Endometrial microvascular endothelial cells (primary cell): ENCODE results near the gene USF2. TPM values are rescaled to one million over a fixed set of nuclear protein-coding genes. Genes with fewer than 3 reads are reported as not detected.
"Not testable (repeated sequence)": the region's sequence is repeated elsewhere in the genome, so short reads cannot be mapped to it uniquely, and the experiment has no call there.

Experiments
- in situ Hi-C: cut with HindIII; loops from 2 replicates; pipeline ENCODE4 v1.10.0; 2017; ENCODE audit warnings: low sequenced_read_pairs, low pct_unique_long_range_greater_than_20kb; ENCODE audit errors: inconsistent ontology term
- total RNA-seq: library from RNA; depleted of rRNA; stranded (reverse); fragments of >200 nt; gene quantifications from one replicate; pipeline ENCODE4 v1.2.3, GENCODE V29; 2015; ENCODE audit errors: inconsistent ontology term

The USF2 gene
- total RNA-seq, 1 donor from 2014 or later, result 61.4 TPM

DNA sequence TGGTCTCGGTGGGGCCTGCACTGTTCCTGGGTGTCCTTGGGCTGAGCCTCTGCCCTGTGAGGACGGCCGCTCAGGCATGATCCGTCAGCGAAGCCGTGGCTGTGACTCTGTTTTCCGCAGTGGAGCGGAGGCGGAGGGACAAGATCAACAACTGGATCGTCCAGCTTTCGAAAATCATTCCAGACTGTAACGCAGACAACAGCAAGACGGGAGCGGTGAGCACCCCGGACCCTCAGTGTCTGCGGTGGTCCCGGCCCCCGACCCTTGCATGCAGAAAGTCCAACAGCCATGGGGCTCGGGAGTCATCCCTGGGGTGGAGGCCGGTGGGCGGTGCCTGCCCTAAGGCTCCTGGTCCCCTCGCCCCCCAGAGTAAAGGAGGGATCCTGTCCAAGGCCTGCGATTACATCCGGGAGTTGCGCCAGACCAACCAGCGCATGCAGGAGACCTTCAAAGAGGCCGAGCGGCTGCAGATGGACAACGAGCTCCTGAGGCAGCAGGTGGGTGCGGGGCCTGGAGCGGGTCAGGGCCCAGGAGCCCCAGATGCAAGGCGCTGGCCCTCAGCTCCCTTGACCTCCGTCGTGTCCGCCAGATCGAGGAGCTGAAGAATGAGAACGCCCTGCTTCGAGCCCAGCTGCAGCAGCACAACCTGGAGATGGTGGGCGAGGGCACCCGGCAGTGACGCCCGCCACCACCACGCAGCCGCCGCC lies 10.0 kb downstream of the USF2 start:
- in situ Hi-C loops, result no loop called here

DNA sequence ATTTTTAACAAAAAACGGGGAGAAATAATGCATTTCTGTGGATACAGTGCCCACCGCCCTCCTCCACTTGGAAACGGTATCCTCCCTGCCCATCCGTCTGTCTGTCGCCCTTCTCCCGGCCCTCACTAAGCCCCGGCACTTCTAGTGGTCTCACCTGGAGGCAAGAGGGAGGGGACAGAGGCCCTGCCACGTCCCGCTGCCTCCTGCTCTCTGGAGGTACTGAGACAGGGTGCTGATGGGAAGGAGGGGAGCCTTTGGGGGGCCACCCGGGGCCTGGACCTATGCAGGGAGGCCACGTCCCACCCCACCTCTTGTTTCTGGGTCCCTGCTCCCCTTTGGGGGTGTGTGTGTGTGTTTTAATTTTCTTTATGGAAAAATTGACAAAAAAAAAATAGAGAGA lies 10.6 kb downstream of the USF2 start:
- in situ Hi-C loops, result no loop called here

DNA sequence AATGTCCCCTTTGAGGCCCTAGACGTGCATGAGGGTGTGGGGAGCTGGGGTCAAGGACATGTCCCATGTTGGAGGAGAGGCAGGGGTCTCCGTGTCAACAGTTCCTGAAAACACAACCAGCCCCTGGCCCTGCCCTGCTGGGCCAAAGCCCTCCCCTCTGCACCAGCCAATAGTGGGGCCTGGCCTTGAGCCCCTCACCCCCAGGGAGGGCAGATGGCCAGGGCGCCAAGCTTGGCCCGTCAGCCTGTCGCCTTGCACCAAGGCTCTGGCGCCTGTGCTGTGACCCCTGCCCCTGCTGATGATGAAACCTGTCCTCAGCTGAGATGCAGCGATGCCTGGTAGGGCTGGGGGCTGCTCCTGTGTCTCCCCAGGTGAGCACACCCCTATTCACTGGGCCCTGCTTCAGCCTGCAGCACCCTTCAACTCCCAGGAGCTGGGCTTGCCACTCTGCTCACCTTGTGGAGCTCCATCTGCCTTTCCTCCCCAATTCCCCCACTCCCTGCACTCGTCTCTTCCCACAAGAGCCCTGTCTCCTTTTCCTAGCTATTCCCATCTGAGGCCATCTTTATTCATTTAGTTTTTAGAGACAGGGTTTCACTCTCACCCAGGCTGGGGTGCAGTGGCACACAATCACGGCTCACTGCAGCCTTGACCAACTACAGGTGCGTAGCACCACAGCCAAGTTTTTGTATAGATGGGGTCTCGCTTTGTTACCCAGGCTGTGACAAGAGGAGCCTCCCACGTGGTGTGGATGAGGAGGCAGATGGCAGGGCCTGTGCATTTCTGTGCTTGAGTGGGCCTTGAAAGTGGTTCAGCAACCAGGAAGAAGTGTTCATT lies 11.4 kb downstream of the USF2 start:
- in situ Hi-C loops, result no loop called here

DNA sequence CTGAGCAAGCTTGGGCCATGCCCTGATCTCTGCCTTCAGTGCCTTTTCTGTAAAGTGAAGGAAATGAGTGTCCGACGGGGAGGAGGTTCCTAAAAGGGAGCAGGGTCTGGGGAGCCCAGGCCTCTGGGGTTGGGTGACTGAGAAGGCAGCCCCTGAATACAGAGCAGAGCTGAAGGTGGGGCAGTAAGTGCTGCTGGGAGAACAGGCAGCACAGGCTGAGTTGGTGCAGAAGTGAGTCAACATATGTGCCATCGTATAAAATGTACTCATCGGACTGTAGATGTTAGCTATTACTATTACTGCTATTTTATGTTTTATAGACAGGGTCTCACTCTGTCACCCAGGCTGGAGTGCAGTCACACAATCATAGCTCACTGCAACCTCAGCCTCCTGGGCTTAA lies 12.5 kb downstream of the USF2 start:
- in situ Hi-C loops, result no loop called here

DNA sequence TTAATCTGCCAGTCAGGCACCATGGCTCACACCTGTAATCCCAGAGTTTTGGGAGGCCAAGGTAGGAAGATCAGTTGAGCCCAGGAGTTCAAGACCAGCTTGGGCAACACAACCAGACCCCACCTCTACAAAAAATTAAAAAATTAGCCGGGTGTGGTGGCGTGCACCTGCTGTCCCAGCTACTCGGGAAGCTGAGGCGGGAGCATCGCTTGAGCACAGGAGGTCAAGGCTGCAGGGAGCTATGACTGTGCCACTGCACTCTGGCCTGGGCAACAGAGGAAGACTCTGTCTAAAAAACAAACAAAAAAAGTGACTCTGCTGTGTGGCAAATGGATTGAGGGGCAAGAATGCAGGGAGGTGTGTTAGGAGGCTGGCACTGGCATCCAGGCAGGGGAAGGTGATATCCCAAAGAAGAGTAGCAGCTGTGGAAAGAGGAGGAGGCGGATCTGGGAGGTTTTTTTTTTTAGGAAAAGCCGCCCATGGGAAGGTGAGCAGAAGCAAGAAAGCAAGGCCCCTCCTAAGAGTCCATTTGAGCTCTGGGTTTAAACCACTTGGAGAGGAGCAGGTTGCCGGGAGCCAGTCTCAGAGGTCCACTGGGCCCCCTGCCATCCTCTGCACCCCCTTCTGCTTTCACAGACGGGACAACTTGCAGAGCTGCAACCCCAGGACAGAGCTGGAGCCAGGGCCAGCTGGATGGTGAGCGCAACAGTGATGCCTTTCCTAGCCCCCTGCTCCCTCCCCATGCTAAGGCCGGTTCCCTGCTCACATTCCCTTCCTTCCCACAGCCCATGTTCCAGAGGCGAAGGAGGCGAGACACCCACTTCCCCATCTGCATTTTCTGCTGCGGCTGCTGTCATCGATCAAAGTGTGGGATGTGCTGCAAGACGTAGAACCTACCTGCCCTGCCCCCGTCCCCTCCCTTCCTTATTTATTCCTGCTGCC lies 15.7 kb downstream of the USF2 start:
- in situ Hi-C loops, result no loop called here

DNA sequence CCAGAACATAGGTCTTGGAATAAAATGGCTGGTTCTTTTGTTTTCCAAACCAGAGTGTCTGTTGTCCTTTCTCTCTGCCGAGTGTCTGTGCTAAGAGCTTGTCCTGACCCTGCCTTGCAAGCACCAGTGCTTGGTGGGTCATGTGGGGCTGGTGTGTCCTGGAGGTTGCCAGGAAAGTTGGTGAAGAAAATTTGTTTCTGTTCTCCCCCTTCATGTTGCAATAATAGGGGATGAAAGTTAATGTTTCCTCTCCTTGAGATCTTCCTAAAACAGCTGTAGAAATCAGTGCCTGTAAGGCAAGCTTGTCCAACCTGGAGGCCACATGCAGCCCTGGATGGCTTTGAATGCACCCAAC lies 16.3 kb downstream of the USF2 start:
- in situ Hi-C loops, result no loop called here

DNA sequence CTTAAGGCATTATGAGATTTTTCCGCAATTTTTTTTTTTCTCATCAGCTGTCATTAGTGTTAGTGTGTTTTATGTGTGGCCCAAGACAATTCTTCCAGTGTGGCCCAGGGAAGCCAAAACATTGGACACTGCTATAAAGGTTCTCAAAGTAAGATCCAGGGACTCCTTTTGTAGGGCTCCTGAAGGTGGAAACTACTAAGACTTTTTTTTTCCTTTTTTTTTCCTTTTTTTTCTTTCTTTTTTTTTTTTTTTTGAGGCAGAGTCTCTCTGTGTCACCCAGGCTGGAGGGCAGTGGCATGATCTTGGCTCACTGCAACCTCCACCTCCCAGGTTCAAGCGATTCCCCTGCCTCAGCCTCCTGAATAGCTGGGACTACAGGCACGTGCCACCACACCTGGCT lies 16.7 kb downstream of the USF2 start:
- in situ Hi-C loops, result not testable (repeated sequence)

DNA sequence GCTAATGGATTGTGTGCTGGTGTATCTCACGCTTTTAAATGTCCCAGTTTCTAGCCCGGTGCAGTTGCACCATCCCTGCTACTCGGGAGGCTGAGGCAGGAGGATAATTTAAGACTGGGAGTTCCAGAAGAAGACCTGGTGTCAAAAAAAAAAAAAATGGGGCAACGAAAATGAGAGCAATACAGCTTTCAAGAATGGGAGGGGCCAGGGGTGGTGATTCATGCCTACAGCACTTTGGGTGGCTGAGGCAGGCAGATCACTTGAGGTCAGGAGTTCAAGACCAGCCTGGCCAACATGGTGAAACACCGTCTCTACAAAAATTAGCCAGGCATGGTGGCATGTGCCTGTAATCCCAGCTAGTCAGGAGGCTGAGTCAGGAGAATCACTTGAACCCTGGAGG lies 17.3 kb downstream of the USF2 start:
- in situ Hi-C loops, result not testable (repeated sequence)

DNA sequence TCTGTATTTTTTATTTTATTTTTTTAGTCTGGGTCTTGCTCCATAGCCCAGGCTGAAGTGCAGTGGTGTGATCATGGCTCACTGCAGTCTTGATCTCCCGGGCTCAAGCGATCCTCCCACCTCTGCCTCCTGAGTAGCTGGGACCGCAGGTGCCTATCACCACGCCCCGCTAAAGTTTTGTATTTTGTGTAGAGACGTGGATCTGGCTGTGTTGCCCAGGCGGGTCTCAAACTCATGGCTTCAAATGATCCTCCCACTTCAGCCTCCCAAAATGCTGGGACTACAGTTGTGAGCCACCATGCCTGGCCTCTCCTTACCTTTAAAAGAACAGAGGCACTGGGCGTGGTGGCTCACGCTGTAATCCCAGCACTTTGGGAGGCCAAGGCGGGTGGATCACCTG lies 19.0 kb downstream of the USF2 start:
- in situ Hi-C loops, result no loop called here

DNA sequence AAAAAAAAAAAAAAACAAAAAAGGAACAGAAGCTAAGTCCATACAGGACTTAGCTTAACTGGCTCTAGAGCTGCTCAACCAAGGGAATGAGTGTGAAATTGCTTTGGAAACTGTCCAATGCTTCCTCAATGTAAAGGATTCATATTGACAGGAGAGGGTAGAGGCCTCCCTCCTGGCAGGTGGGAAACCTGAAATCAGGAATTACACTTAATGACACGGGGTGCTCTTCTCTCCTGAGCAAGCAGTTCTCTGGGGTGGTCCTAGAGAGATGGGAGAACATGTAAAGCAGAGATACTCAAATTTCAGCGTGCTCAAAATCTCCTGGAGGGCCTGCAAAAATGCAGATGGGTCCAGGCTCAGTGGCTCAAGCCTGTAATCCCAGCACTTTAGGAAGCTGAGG lies 19.6 kb downstream of the USF2 start:
- in situ Hi-C loops, result no loop called here

DNA sequence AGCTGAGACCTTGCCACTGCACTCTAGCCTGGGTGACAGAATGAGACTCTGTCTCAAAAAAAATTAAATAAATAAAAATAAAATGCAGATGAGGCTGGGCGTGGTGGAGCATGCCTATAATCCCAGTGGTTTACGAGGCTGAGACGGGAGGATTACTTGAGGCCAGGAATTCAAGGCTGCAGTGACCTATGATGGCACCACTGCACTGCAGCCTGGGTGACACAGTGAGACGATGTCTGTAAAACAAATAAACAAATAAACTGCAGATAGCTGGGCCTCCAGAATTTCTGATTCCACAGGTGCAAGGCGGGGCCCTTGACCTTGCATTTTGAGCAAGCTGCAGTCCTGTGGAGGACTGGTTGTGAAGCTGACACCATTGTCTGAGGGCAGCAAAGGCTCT lies 20.1 kb downstream of the USF2 start:
- in situ Hi-C loops, result no loop called here

DNA sequence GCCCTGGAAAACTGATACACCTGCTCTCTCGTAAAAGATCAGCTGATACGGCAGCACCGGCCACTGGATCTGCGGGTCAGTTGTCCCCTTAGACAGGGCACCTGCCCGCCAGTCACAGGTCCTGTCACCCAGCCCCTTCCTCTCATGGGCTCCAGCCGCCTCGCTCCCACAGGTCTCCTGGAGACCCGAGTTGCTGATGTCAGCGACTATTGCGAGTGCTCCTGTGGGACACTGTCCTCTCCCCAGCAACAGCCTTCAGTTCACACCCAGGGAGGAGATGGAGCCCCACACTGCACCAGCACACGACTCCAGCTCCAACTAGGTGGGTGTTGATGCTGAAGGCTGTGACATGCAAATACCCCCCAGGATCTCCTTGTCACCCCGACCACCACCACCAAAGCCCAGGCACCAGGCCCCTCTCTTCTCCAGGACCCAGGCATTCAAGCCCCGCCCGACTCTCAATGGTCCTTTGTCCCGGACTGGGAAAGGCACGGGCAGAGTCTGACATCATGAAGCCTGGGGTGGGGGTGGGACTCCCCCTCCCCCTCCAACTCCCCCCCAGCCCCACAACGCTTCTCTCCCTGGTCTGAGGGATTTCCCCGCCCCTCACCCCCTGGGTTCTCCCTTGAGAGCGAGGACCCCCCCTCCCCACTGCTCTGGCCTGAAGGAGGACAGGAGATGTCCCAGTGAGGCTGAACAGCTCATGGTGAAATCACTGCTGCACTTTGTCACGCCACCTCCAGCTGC lies 21.8 kb downstream of the USF2 start:
- in situ Hi-C loops, result no loop called here

DNA sequence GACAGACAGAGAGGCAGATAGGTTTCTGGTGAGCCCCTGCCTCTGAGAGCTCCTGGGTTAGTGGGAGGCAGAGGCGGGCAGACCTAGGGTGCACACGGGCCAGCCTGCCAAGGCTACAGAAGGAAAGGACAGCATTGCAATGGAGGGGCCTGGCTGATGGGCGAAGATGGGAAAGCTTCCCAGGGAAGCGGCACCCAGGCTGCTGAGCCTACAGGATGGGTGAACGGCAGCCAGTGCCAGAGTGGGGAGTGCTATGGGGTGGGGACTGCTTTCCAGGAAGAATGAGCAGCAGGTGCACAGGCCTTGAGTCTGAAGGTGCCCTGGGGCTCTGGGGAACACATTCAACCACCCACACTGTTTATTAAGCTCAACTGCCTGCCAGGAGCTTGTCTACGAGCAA lies 22.5 kb downstream of the USF2 start:
- in situ Hi-C loops, result no loop called here

DNA sequence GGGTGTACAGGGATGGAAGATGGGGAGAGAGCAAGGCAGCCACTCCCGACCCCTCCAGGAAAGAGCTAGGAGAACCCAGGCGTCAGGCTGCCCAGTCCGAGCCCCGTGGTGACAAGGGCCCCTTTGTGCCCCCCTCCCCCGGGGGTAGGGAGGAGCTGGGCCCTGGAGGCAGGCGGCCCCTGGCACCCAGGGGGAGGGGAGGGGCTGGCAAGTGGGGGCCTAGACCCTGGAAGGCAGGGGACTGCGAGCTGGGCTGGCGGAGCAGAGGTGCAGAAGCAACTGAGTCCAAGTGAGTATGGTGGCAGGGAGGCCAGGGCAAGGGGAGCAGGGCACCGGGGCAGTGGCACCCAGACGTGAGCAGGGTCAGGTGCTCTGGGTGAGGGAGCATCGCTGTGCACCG lies 23.2 kb downstream of the USF2 start, which contains the start of gene MAG:
TSS of gene MAG (plus strand) at position 246 of the 400 bp plus-strand sequence. CDS start 3,248 bp downstream, outside the sequence.
- in situ Hi-C loops, result no loop called here

DNA sequence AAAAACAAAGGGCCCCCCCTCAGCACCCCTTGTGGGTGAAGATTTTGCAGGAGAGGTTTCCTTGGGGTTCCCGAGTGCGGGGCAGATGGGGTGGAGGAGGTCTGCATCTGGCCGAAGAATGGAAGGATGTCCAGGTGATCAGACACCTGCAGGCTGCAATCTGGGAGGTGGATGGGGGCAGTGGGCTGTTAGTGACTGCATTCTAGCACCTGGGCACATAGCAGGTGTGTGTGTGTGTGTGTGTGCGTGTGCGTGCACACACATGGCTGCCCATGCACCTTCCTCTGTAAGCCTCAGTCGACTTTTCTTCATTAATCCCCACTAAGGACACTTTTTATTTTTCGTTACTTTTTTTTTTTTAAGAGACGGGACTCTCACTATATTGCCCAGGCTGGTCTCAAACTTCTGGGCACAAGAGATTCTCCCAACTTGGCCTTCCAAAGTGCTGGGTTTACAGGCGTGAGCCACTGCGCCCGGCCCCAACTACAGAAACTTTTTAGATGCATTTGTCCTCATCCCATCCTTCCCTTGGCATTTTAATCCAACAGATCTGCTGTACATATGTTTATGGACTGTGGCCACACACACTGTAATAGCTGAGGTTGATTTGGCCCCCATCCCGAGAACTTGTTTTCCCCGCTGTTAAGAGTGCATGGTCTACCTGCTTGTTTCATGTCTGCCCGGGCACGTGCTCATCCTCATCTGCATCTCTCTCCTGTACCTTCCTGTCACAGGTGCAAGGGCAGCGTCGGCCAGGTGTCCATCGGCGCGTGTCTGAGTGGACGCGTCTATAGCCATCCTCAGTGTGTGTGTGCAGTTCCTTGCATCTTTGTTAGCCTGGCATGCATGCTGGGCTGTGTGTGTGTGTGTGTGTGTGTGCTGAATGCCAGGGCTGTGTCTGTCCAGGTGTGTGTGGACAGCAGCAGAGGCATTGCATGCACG lies 23.9 kb downstream of the USF2 start:
- in situ Hi-C loops, result no loop called here

DNA sequence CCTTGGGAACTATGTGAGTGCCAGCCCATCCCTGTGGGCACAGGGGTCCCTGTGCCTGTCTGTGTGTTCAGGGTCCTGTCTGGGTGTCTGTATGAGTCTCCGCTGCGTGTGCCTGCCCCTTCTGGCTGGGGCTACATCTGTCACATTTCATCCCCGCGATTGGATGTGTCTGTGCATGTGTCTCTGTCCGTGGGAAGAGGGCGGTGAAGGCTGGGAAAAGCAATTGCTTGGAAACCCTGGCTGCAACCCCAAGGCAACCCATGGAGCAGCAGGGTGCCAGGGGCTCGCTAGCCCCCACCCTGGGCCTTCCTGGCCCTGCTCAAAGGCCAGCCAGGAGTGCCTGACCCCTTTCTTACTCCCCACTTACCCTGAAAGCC lies 24.6 kb downstream of the USF2 start:
- in situ Hi-C loops, result no loop called here

DNA sequence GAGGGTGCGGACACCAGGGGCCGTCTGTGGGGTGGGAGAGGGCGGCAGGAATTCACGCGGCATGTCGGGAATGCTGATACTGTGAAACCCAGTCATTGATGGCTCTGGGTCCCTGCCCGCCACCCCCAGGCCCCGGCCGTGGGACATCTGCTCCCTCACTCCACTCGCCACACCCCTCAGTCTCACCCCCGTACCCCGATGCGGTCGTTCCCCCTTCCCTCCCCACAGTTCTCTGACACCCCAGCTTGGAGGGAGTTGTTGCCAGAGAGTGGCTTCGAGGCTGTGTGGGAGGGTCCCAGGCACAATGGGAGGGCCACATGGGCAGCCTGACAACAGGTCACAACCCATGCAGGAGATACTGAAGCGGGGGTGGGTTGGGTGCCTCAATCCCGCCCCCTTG lies 25.0 kb downstream of the USF2 start:
- in situ Hi-C loops, result no loop called here

DNA sequence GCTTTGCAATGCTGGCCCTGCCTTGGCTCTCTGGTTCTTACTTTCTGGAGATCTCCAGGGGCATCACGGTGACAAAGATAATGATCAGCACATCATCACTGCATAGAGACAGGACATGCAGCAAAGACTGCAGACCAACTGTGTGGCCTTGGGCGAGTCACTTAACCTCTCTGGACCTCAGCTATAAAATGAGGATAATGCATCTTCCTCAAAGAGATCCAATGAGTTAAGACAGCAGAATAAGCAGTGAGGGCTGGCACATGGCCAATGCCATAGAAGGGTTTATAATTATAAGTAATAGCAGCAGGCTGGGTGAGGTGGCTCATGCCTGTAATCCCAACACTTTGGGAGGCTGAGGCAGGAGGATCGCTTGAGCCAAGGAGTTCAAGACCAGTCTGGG lies 25.6 kb downstream of the USF2 start:
- in situ Hi-C loops, result no loop called here
